HG03135 (cell line): ENCODE results near the gene CDH24.

ENCODE experiments used
- ATAC-seq: cut with Tn5 transposase; IDR thresholded peaks from one replicate; pipeline ENCODE4 v1.9.1; 2021; ENCODE audit warnings: mild to moderate bottlenecking, moderate library complexity; ENCODE audit not compliant: unreplicated experiment

The CDH24 gene

GRCh38 chr14:23091294-23092225, 34.2 kb upstream of the CDH24 start:
- no peak for ATAC-seq

GRCh38 chr14:23090254-23090636, 32.9 kb upstream of the CDH24 start:
- ATAC-seq, result no peak

- ATAC-seq, result no peak
Observed at GRCh38 chr14:23089498-23090253, 32.4 kb upstream of the CDH24 start.

GRCh38 chr14:23086565-23086964, 29.2 kb upstream of the CDH24 start:
- ATAC-seq, result no peak

GRCh38 chr14:23085458-23085857, 28.1 kb upstream of the CDH24 start:
- no peak for ATAC-seq

- no peak for ATAC-seq
Observed at GRCh38 chr14:23080474-23080873, 23.2 kb upstream of the CDH24 start.

- no peak for ATAC-seq
Observed at GRCh38 chr14:23079716-23080115, 22.4 kb upstream of the CDH24 start.

- no peak for ATAC-seq
Observed at GRCh38 chr14:23078692-23079116, 21.4 kb upstream of the CDH24 start.

- no peak for ATAC-seq
Observed at GRCh38 chr14:23077962-23078361, 20.6 kb upstream of the CDH24 start.

- no peak for ATAC-seq
Observed at GRCh38 chr14:23076785-23077408, 19.6 kb upstream of the CDH24 start.

- ATAC-seq, result no peak
Observed at GRCh38 chr14:23074906-23075305, 17.6 kb upstream of the CDH24 start.

GRCh38 chr14:23071921-23072539, 14.7 kb upstream of the CDH24 start:
- ATAC-seq, result no peak

GRCh38 chr14:23071244-23071920, 14.1 kb upstream of the CDH24 start:
- peak; percentile 84 for ATAC-seq

- ATAC-seq, result no peak
Observed at GRCh38 chr14:23070262-23071129, 13.2 kb upstream of the CDH24 start.

- no peak for ATAC-seq
Observed at GRCh38 chr14:23069413-23069806, 12.1 kb upstream of the CDH24 start.

- peak; percentile 59 for ATAC-seq
Observed at GRCh38 chr14:23068789-23069412, 11.6 kb upstream of the CDH24 start.

GRCh38 chr14:23067847-23068788, 10.8 kb upstream of the CDH24 start:
- ATAC-seq, result no peak
